GM21737 (cell line): ENCODE measurements around the gene GJC2.
"Not testable (repeated sequence)": the region's sequence is repeated elsewhere in the genome, so short reads cannot be mapped to it uniquely, and the experiment has no call there.

ENCODE experiments used
- ATAC-seq: cut with Tn5 transposase; IDR thresholded peaks from one replicate; pipeline ENCODE4 v1.9.1; 2021; ENCODE audit warnings: mild to moderate bottlenecking, moderate library complexity; ENCODE audit not compliant: unreplicated experiment

The GJC2 gene

GRCh38 chr1:228184152-228184551 lies 34.4 kb downstream of the GJC2 start:
- ATAC-seq: no peak

- ATAC-seq: no peak
These were observed 35.9 kb downstream of the GJC2 start for GRCh38 chr1:228185641-228185965.

- not testable (repeated sequence) for ATAC-seq
These were observed 38.5 kb downstream of the GJC2 start for GRCh38 chr1:228188249-228188648.

- no peak for ATAC-seq
These were observed 40.5 kb downstream of the GJC2 start for GRCh38 chr1:228190182-228190581.

GRCh38 chr1:228190778-228191177 lies 41.0 kb downstream of the GJC2 start:
- no peak for ATAC-seq

- ATAC-seq: no peak
These were observed 44.7 kb downstream of the GJC2 start for GRCh38 chr1:228194436-228194835.

GRCh38 chr1:228194921-228195812 lies 45.4 kb downstream of the GJC2 start:
- no peak for ATAC-seq

GRCh38 chr1:228197555-228198147 lies 47.9 kb downstream of the GJC2 start:
- ATAC-seq: no peak

- no peak for ATAC-seq
These were observed 49.4 kb downstream of the GJC2 start for GRCh38 chr1:228198977-228199590.

- no peak for ATAC-seq
These were observed 55.2 kb downstream of the GJC2 start for GRCh38 chr1:228204958-228205357.

- no peak for ATAC-seq
These were observed 56.1 kb downstream of the GJC2 start for GRCh38 chr1:228205526-228206436.

- ATAC-seq: no peak
These were observed 57.0 kb downstream of the GJC2 start for GRCh38 chr1:228206582-228207351.

- ATAC-seq: no peak
These were observed 57.7 kb downstream of the GJC2 start for GRCh38 chr1:228207381-228207810.

GRCh38 chr1:228207851-228208821 lies 58.4 kb downstream of the GJC2 start, which contains the start of gene OBSCN:
TSS of gene OBSCN (plus strand) at chr1:228208044. CDS start at chr1:228211784, 3,740 bp downstream.
- ATAC-seq: no peak

GRCh38 chr1:228208831-228209551 lies 59.3 kb downstream of the GJC2 start:
- no peak for ATAC-seq
